Pancreas (tissue), 10 donors: Measurements from ENCODE around the gene GPC5. TPM values are rescaled to one million over a fixed set of nuclear protein-coding genes. Genes with fewer than 3 reads are reported as not detected.
"Not testable (repeated sequence)": the region's sequence is repeated elsewhere in the genome, so short reads cannot be mapped to it uniquely, and the experiment has no call there.

ENCODE experiments used
- ATAC-seq, 4 donors: fragments of 200-7000 bp; cut with Tn5 transposase; one replicate each; pipeline versions ENCODE4 v1.8.0 to v1.9.1; 2020; ENCODE audit warnings: mild to moderate bottlenecking in 4 of 4, moderate library complexity in 4 of 4
- DNase-seq, 6 donors: peaks; one replicate each; pipeline ENCODE4 v3.0.0-alpha.2; 2020
- FAIRE-seq: peaks from 2 replicates; lab custom pipeline; 2012; peaks lifted over from hg19 to GRCh38; lab: Jason Lieb, UNC
- H3K27ac ChIP-seq, 4 donors: fragments of 200-600 bp; sonication (generic); 1 replicate in 3 of 4; 2 replicates in 1 of 4; pipeline versions ENCODE4 v1.5.0 to v1.8.0; 2020
- H3K27me3 ChIP-seq, 4 donors: fragments of 200-600 bp; one replicate each; pipeline ENCODE4 v1.8.0; 2021
- H3K36me3 ChIP-seq, 3 donors: fragments of 200-600 bp; sonication (generic) in 1 of 3; one replicate each; pipeline versions ENCODE4 v1.5.0 to v1.8.0; 2020 to 2021
- H3K4me1 ChIP-seq, 3 donors: fragments of 200-600 bp; one replicate each; pipeline ENCODE4 v1.8.0; 2021
- H3K4me3 ChIP-seq, 4 donors: fragments of 200-600 bp; sonication (generic) in 2 of 4; one replicate each; pipeline versions ENCODE4 v1.5.0 to v1.8.0; 2020 to 2021
- H3K9me3 ChIP-seq, 4 donors: fragments of 200-600 bp; one replicate each; pipeline ENCODE4 v1.8.0; 2021
- WGBS, 2 donors: extraction: QIAGEN DNeasy Blood & Tissue Kit; methylation state at CpG; one replicate each; pipeline ENCODE4 v1.1.7; 2013; 5-methylcytosine and 5-hydroxymethylcytosine counted together
- intact Hi-C, 3 donors: fragments of 100-400 bp; cut with DNase I; formaldehyde crosslinking; loops; one replicate each; pipeline versions ENCODE4 v1.11.1 to v1.14.2; 2022
- polyA plus RNA-seq, 2 donors: library from polyadenylated mRNA; stranded (reverse); fragments of 200-250 nt; gene quantifications; one replicate each; pipeline ENCODE4 v1.2.3, GENCODE V29; 2013
- total RNA-seq, 6 donors: library from RNA; stranded (reverse); fragmentation: NEBNext Ultra II Directional in 4 of 6; extraction: Animal tissue kit (Norgen Biotek cat#: 25700) in 4 of 6; gene quantifications; one replicate each; pipeline versions ENCODE4 v1.2.1 to v1.2.4, GENCODE V29; 2021 to 2023
- TF ChIP-seq, protein P1 (sequence below), 4 donors: fragments of 200-600 bp; sonication (generic) in 3 of 4; IDR thresholded peaks; one replicate each; pipeline versions ENCODE4 v1.5.0 to v1.8.0; 2021; ENCODE audit warnings: antibody characterized with exemption in 4 of 4
- donor health status: healthy with polysubstance abuse.
- donor health status: DM: no; HTN: no; CAD: no; lungs with moderate emphysema.
- donor health status: DM: no; HTN: no; CAD: no.
- donor health status: control.
- donor health status: control.
- donor health status: Bipolar disorder and iron deficiency.
- donor health status: DM: yes; HTN: yes; CAD: no.
- donor health status: DM: no; HTN: no; CAD: no.
- donor health status: DM: no; HTN: no; CAD: no.
- donor health status: DM: yes; HTN: yes; CAD: no.

GPC5 gene
- total and polyA plus RNA-seq, 8 donors, result 0.12 to 0.35 (median 0.35) TPM; not detected in 5

DNA sequence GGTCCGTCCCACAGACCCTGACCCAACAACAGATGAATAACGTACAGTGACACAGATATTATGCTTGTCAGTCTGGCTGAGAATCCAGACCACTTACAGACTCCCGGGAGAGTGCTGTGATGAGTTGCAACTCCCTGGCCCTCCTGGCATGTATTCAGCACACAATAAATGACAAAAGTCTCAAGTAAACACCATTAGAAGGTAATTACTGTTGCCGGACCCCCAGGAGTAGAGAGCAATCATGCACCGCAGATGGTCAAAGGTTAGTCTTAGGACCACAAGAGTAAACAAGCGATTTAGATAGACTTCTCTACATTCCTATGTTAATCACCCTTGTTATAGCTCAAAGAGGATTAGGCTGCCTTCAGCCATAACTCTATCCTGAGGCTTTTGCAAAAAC lies 1101.8 kb downstream of the GPC5 start:
- FAIRE-seq (no peak), ATAC-seq (no peak), DNase-seq (no peak)
- no peaks in the 10 kb centered on the region for H3K36me3 ChIP-seq
- no peaks in the 10 kb centered on the region for H3K27me3 ChIP-seq
- H3K4me3 ChIP-seq, result no peak overlapping the region
- TF ChIP-seq, protein P1, sequence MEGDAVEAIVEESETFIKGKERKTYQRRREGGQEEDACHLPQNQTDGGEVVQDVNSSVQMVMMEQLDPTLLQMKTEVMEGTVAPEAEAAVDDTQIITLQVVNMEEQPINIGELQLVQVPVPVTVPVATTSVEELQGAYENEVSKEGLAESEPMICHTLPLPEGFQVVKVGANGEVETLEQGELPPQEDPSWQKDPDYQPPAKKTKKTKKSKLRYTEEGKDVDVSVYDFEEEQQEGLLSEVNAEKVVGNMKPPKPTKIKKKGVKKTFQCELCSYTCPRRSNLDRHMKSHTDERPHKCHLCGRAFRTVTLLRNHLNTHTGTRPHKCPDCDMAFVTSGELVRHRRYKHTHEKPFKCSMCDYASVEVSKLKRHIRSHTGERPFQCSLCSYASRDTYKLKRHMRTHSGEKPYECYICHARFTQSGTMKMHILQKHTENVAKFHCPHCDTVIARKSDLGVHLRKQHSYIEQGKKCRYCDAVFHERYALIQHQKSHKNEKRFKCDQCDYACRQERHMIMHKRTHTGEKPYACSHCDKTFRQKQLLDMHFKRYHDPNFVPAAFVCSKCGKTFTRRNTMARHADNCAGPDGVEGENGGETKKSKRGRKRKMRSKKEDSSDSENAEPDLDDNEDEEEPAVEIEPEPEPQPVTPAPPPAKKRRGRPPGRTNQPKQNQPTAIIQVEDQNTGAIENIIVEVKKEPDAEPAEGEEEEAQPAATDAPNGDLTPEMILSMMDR (IDR thresholded peaks at IDR 0.05), result no peak
- WGBS, 2 donors, result 32 to 40% methylated on average over 6 of the region's 6 CpGs
- H3K4me1 ChIP-seq, result no peaks in the 10 kb centered on the region
- no peak overlapping the region for H3K27ac ChIP-seq
- no peaks in the 10 kb centered on the region for H3K9me3 ChIP-seq
- intact Hi-C loops, result no loop called here

DNA sequence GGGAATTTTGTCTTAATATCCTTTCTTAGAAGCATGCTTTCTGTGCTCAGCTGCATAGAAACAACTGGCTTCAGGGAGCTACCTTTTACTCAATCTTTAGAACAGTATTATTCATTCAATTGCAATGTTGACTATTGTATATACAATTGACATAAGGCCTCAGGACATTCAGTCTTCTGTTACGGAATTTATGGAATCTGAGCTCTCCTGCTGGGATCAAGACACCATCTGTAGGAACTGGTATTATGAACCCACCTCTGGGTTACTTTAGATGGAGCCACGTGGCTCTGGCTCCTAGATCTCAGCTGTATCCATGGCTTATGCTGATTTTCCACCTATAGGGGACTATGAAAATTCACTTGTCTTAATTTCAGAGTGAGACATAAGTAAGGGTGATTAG lies 1112.0 kb downstream of the GPC5 start:
- FAIRE-seq (no peak), ATAC-seq (no peak), DNase-seq (no peak)
- Histone ChIP-seq H3K27ac (no peak overlapping the region), H3K9me3 (no peaks in the 10 kb centered on the region), H3K4me3 (no peak overlapping the region), H3K4me1 (no peaks in the 10 kb centered on the region), H3K27me3 (no peaks in the 10 kb centered on the region), H3K36me3 (no peaks in the 10 kb centered on the region)
- WGBS, 2 donors, result 57 to 68% methylated on average over 2 of the region's 2 CpGs
- intact Hi-C loops, result no loop called here
- TF ChIP-seq, protein P1 (IDR thresholded peaks at IDR 0.05), result no peak

GRCh38 chr13:92512852-92513251 lies 1114.4 kb downstream of the GPC5 start:
- Histone ChIP-seq H3K27ac (no peak overlapping the region), H3K4me3 (no peak overlapping the region), H3K36me3 (no peaks in the 10 kb centered on the region), H3K4me1 (no peaks in the 10 kb centered on the region), H3K27me3 (no peaks in the 10 kb centered on the region), H3K9me3 (no peaks in the 10 kb centered on the region)
- WGBS, 2 donors, result 78 to 81% methylated on average over 9 of the region's 9 CpGs
- intact Hi-C loops, result no loop called here
- no peak for DNase-seq
- no peak for ATAC-seq
- TF ChIP-seq, protein P1 (IDR thresholded peaks at IDR 0.05), result no peak
- no peak for FAIRE-seq

- intact Hi-C loops, result no loop called here
- Histone ChIP-seq H3K27ac (no peak overlapping the region), H3K27me3 (no peaks in the 10 kb centered on the region), H3K9me3 (no peaks in the 10 kb centered on the region), H3K4me3 (no peak overlapping the region), H3K36me3 (no peaks in the 10 kb centered on the region), H3K4me1 (no peaks in the 10 kb centered on the region)
- 0 to 30% methylated on average over 1 of the region's 1 CpG for WGBS, 2 donors
- no peak for DNase-seq
- FAIRE-seq, result no peak
- ATAC-seq, result no peak
- TF ChIP-seq, protein P1 (IDR thresholded peaks at IDR 0.05), result no peak
Observed at GRCh38 chr13:92513672-92514071, 1115.3 kb downstream of the GPC5 start.

- WGBS, 2 donors, result 82 to 86% methylated on average over 8 of the region's 8 CpGs
- intact Hi-C loops, result no loop called here
- no peaks in the 10 kb centered on the region for H3K4me1 ChIP-seq
- H3K4me3 ChIP-seq, result no peak overlapping the region
- no peak overlapping the region for H3K27ac ChIP-seq
- FAIRE-seq (no peak), DNase-seq (no peak), ATAC-seq (no peak)
- H3K36me3 ChIP-seq, result no peaks in the 10 kb centered on the region
- TF ChIP-seq, protein P1 (IDR thresholded peaks at IDR 0.05), result no peak
- no peaks in the 10 kb centered on the region for H3K27me3 ChIP-seq
- H3K9me3 ChIP-seq, result no peaks in the 10 kb centered on the region
Observed at GRCh38 chr13:92514420-92515125, 1116.2 kb downstream of the GPC5 start.

DNA sequence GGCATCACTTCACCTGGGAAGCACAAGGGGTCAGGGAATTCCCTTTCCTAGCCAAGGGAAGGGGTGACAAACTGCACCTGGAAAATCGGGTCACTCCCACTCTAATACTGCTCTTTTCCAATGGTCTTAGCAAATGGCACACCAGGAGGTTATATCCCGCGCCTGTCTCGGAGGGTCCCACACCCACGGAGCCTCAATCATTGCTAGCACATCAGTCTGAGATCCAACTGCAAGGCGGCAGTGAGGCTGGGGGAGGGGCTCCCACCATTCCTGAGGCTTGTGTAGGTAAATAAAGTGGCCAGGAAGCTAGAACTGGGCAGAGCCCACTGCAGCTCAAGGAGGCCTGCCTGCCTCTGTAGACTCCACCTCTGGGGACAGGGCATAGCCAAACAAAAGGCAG lies 1118.5 kb downstream of the GPC5 start:
- WGBS, 2 donors, result 87 to 88% methylated on average over 6 of the region's 6 CpGs
- H3K4me3 ChIP-seq, H3K27ac ChIP-seq, H3K4me1 ChIP-seq, H3K36me3 ChIP-seq, intact Hi-C loops, FAIRE-seq, H3K27me3 ChIP-seq, ATAC-seq, H3K9me3 ChIP-seq: not testable (repeated sequence)
- DNase-seq, result peak in 1 of 6 donors; percentile 17

GRCh38 chr13:92518622-92519021 lies 1120.2 kb downstream of the GPC5 start:
- WGBS, 2 donors, result 67 to 70% methylated on average over 2 of the region's 2 CpGs
- H3K4me3 ChIP-seq, intact Hi-C loops, ATAC-seq, DNase-seq, H3K4me1 ChIP-seq, H3K36me3 ChIP-seq, H3K9me3 ChIP-seq, FAIRE-seq, H3K27me3 ChIP-seq, H3K27ac ChIP-seq: not testable (repeated sequence)
